Kidney capillary endothelial cell (primary cell): ENCODE results near the gene WDSUB1.

Experiments used
- DNase-seq: peaks from one replicate; pipeline ENCODE4 v3.0.0-alpha.2; 2018; ENCODE audit warnings: low spot score

The WDSUB1 gene

GRCh38 chr2:159195697-159196096, 90.8 kb downstream of the WDSUB1 start:
- no peak for DNase-seq

- DNase-seq = no peak
These were observed 92.3 kb downstream of the WDSUB1 start for GRCh38 chr2:159194241-159194640.

- DNase-seq = no peak
These were observed 92.7 kb downstream of the WDSUB1 start for GRCh38 chr2:159193791-159194190.

GRCh38 chr2:159192371-159192918, 94.1 kb downstream of the WDSUB1 start:
- no peak for DNase-seq

- peak; percentile 79 for DNase-seq
These were observed 98.1 kb downstream of the WDSUB1 start for GRCh38 chr2:159188449-159188848.

GRCh38 chr2:159187106-159187505, 99.4 kb downstream of the WDSUB1 start:
- no peak for DNase-seq

- no peak for DNase-seq
These were observed 100.0 kb downstream of the WDSUB1 start for GRCh38 chr2:159186462-159186861.
